DMS114 treated with DMSO at 0.1 percent for 48 hours (cell line): ENCODE measurements around the gene ANKRD2.
"Not testable (repeated sequence)": the region's sequence is repeated elsewhere in the genome, so short reads cannot be mapped to it uniquely, and the experiment has no call there.

Source experiments
- DNase-seq: peaks from one replicate; lab custom pipeline; 2025; ENCODE audit not compliant: unreplicated experiment; lab: John Stamatoyannopoulos, UW

ANKRD2 gene

GRCh38 chr10:97572214-97572989 is at the start of gene ANKRD2:
Gene ANKRD2, plus strand, starts transcription at chr10:97572779. Its CDS starts 10 bp downstream, at chr10:97572789.
- peak; percentile 63 for DNase-seq

GRCh38 chr10:97522937-97523336 is 49.6 kb upstream of the ANKRD2 start:
- no peak for DNase-seq

- DNase-seq = no peak
These were observed 47.5 kb upstream of the ANKRD2 start for GRCh38 chr10:97525086-97525485.

- DNase-seq = no peak
These were observed 46.9 kb upstream of the ANKRD2 start for GRCh38 chr10:97525683-97526110.

GRCh38 chr10:97528876-97529275 is 43.7 kb upstream of the ANKRD2 start:
- DNase-seq = not testable (repeated sequence)

GRCh38 chr10:97529685-97530465 is 42.7 kb upstream of the ANKRD2 start:
- no peak for DNase-seq

GRCh38 chr10:97531401-97531986 is 41.1 kb upstream of the ANKRD2 start:
- DNase-seq = no peak

GRCh38 chr10:97532935-97533671 is 39.5 kb upstream of the ANKRD2 start:
- no peak for DNase-seq

- DNase-seq = no peak
These were observed 38.7 kb upstream of the ANKRD2 start for GRCh38 chr10:97533888-97534287.

- no peak for DNase-seq
These were observed 37.7 kb upstream of the ANKRD2 start for GRCh38 chr10:97534746-97535367.

GRCh38 chr10:97537186-97537869 is 35.3 kb upstream of the ANKRD2 start:
- DNase-seq = no peak

- DNase-seq = no peak
These were observed 34.2 kb upstream of the ANKRD2 start for GRCh38 chr10:97538411-97538810.

GRCh38 chr10:97538839-97539238 is 33.7 kb upstream of the ANKRD2 start:
- no peak for DNase-seq

- DNase-seq = no peak
These were observed 32.9 kb upstream of the ANKRD2 start for GRCh38 chr10:97539523-97540200.

GRCh38 chr10:97540669-97541500 is 31.7 kb upstream of the ANKRD2 start:
- DNase-seq = no peak

GRCh38 chr10:97542169-97543024 is 30.2 kb upstream of the ANKRD2 start:
- no peak for DNase-seq

- DNase-seq = no peak
These were observed 29.5 kb upstream of the ANKRD2 start for GRCh38 chr10:97543025-97543546.
